ENCODE results near the gene STIP1. TPM values are rescaled to one million over a fixed set of nuclear protein-coding genes. Genes with fewer than 3 reads are reported as not detected.
A peak's percentile ranks its signal among the peaks of the same experiment; 100 is the strongest.

The STIP1 gene
- total and polyA plus RNA-seq, 9 of the 15 experiments (the other 6 are each of a cell fraction or from before 2014, with no cell fraction given), result 58.1 to 465 (median 346) TPM

GRCh38 chr11:64230171-64230984 lies 44.4 kb downstream of the STIP1 start, which contains the start of gene DNAJC4 (continued):
- no peak for TF ChIP-seq ATF3 (IDR thresholded peaks at IDR 0.05)
- TF ChIP-seq ATF3 (CRISPR knock-in tag; conservative IDR thresholded peaks at IDR 0.05), result peak; percentile 54; the same call in 1 of the 2 replicates
- no peak for TF ChIP-seq ELF1 (tag; IDR thresholded peaks at IDR 0.05)
- TF ChIP-seq SNRNP70 (optimal IDR thresholded peaks at IDR 0.05; ENCODE audit: low read depth, low read length), result no peak
- no peak for TF ChIP-seq FOXJ3 (CRISPR knock-in tag; IDR thresholded peaks at IDR 0.05)
- no peak for TF ChIP-seq HMG20B (CRISPR knock-in tag; IDR thresholded peaks at IDR 0.05)
- TF ChIP-seq CCAR2 (IDR thresholded peaks at IDR 0.05; ENCODE audit: low read depth, low read length), result no peak
- no peak for TF ChIP-seq USF1 (CRISPR knock-in tag; IDR thresholded peaks at IDR 0.05)
- no peak for TF ChIP-seq SREBF2 (CRISPR knock-in tag; IDR thresholded peaks at IDR 0.05)
- no peak for TF ChIP-seq ARID3A (IDR thresholded peaks at IDR 0.05; ENCODE audit: borderline replicate concordance, low read depth, low read length)
- peak; percentile 83 for TF ChIP-seq POLR2G (IDR thresholded peaks at IDR 0.05; ENCODE audit: low read depth, low read length)
- TF ChIP-seq REST (IDR thresholded peaks at IDR 0.05; ENCODE audit: borderline replicate concordance), result no peak
- peak; percentile 56; the same call in 1 of the 2 replicates for TF ChIP-seq REST (CRISPR knock-in tag; IDR thresholded peaks at IDR 0.05; ENCODE audit: low read depth)
- no peak for TF ChIP-seq ADNP (tag; IDR thresholded peaks at IDR 0.05)
- TF ChIP-seq NEUROD1 (IDR thresholded peaks at IDR 0.05; ENCODE audit: borderline replicate concordance, low read depth, low read length, partially characterized antibody), result peak; percentile 9
- TF ChIP-seq FIP1L1 (IDR thresholded peaks at IDR 0.05; ENCODE audit: low read depth, low read length, poor library complexity, severe bottlenecking), result no peak
- no peak for TF ChIP-seq LARP7 (IDR thresholded peaks at IDR 0.05)
